HG03025 (cell line): ENCODE data around the gene ADTRP.

ENCODE experiments used
- ATAC-seq: cut with Tn5 transposase; IDR thresholded peaks from one replicate; pipeline ENCODE4 v1.9.1; 2021; ENCODE audit warnings: mild to moderate bottlenecking, moderate library complexity; ENCODE audit not compliant: unreplicated experiment, low FRiP score

Gene ADTRP

DNA sequence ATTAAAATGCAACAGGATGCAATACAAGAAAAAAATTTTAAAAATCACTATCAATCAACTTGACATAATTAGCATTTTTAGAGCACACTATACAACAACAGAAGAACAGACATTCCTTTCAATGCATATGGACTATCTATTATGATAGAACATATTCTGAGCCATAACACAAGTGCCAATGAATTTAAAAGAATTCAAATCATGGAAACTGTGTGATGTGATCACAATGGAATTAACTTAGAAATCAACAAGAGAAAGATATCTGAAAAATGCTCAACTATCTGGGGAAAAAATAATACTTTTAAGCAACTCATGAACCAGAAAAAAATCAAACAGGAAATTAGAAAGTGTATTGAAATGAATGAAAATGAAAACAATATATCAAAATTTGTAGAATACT lies 106.3 kb downstream of the ADTRP start:
- no peak for ATAC-seq

DNA sequence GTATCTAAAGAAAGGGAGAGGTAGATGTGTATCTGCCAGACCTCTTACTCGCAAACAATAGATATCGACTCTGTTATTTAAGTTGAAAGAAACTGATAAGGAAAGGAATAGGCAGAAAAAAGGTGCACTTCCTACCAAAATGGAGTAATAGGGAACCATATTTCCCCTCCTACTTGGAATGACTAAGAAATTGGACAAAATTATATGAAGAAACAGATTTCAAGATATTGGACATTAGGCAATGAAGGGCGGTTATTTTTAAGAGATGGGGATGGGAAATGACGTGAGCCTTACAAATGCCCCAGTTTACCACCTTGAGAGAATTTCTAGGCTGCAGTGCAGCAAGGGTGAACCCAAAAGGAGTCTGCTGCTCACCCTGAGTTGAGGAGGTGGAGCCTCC lies 108.9 kb downstream of the ADTRP start:
- no peak for ATAC-seq

DNA sequence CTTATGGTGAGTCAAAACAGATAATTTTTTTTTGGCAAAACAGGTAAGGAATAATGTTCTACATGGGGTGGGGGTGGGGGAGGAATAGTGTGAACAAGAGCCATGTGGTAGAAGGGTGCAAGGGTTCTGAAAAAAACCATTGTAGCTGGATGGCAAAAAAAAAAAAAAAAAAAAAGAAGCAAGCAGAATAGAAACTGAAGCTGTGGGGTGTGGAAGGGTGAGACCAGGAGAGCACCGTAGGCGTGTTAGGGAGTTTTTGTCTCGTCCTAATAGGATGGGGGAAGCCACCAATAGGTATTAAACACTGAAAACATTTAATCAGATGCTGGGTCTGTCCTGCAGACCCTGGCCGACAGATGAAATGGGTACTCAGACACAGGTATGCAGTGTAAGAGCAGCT lies 110.1 kb downstream of the ADTRP start:
- no peak for ATAC-seq

DNA sequence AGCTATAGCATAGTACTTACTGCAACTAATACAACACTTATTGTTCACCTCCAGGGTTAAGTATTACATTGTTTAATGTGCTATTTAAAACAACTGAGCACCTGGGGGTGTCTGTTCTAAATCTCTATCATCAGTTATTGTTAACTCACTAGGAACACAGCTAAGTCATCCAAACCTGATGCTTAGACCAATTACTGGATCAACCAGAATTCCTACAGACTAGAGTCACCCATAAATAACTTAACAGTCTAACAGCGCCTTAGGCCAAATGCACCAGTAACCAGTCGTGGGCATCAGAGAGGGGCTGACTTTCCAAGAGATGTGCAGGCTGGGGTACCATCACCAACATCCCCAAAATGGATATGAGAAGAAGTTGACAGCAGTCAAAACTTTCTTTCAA lies 110.7 kb downstream of the ADTRP start:
- no peak for ATAC-seq

DNA sequence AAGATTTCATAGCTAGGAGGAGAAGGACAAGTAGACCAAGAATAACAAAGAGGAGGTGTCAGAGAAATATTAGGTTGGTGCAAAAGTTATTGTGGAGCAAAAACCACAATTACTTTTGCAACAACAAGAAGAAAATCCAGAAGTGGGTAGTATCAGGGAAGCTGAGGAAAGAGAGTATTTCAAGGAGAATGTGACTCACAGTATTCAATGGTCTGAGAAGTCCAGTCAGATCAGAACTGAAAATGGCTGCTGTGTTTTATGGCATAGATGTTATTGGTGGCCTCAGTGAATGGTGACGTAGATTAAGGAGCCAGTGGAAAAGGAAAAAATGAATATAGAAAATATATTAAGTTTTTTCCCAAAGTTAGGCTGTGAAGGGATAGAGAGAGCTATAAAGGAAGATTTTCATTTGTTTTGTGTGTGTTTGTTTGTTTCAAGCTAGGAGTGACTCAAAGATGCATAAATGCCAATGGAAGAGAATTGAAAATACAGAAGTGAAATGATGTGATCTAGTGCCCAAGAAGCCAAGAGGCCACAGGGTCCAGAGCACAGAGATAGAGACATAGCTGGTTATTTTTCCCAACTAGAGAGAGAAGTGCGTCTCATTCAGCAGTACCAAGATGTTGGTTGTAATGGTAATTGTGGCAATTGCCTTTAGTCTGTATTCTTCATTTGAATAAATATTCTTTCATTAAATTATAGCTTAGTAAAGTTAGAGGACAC lies 112.8 kb downstream of the ADTRP start:
- ATAC-seq = no peak
